GM06990 (cell line): ENCODE data around the gene SPRY1.

Experiments used
- DNase-seq: peaks from one replicate; pipeline ENCODE4 v3.0.0-alpha.2; 2011; ENCODE audit not compliant: insufficient read length; ENCODE audit errors: extremely low read depth
- H3K27me3 ChIP-seq: replicated peaks from 2 replicates; pipeline ENCODE4 v1.6.0; 2011; ENCODE audit warnings: low read length; ENCODE audit not compliant: control insufficient read depth, insufficient read depth
- H3K36me3 ChIP-seq: 2 replicates; pipeline ENCODE4 v1.5.1; 2011; ENCODE audit warnings: low read length; ENCODE audit not compliant: control insufficient read depth, insufficient read depth
- H3K4me3 ChIP-seq: replicated peaks from 2 replicates; pipeline ENCODE4 v1.5.1; 2011; ENCODE audit warnings: low read depth, mild to moderate bottlenecking, control low read depth, low read length
- TF ChIP-seq, protein P1 (sequence below): IDR thresholded peaks from 2 replicates; pipeline ENCODE4 v1.5.1; 2011; ENCODE audit warnings: low read length, control low read depth, mild to moderate bottlenecking, inconsistent platforms; ENCODE audit not compliant: insufficient read depth, poor library complexity, severe bottlenecking

The SPRY1 gene

GRCh38 chr4:123430031-123430430 is 33.4 kb downstream of the SPRY1 start:
- H3K27me3 ChIP-seq: no peaks in the 10 kb centered on the region
- TF ChIP-seq, protein P1, sequence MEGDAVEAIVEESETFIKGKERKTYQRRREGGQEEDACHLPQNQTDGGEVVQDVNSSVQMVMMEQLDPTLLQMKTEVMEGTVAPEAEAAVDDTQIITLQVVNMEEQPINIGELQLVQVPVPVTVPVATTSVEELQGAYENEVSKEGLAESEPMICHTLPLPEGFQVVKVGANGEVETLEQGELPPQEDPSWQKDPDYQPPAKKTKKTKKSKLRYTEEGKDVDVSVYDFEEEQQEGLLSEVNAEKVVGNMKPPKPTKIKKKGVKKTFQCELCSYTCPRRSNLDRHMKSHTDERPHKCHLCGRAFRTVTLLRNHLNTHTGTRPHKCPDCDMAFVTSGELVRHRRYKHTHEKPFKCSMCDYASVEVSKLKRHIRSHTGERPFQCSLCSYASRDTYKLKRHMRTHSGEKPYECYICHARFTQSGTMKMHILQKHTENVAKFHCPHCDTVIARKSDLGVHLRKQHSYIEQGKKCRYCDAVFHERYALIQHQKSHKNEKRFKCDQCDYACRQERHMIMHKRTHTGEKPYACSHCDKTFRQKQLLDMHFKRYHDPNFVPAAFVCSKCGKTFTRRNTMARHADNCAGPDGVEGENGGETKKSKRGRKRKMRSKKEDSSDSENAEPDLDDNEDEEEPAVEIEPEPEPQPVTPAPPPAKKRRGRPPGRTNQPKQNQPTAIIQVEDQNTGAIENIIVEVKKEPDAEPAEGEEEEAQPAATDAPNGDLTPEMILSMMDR: no peak
- H3K36me3 ChIP-seq: no peaks in the 10 kb centered on the region
- no peak overlapping the region for H3K4me3 ChIP-seq
- no peak for DNase-seq

- no peaks in the 10 kb centered on the region for H3K27me3 ChIP-seq
- H3K36me3 ChIP-seq: no peaks in the 10 kb centered on the region
- no peak overlapping the region for H3K4me3 ChIP-seq
- no peak for DNase-seq
- TF ChIP-seq, protein P1: no peak
Measured at GRCh38 chr4:123430501-123430900, 33.9 kb downstream of the SPRY1 start.

DNA sequence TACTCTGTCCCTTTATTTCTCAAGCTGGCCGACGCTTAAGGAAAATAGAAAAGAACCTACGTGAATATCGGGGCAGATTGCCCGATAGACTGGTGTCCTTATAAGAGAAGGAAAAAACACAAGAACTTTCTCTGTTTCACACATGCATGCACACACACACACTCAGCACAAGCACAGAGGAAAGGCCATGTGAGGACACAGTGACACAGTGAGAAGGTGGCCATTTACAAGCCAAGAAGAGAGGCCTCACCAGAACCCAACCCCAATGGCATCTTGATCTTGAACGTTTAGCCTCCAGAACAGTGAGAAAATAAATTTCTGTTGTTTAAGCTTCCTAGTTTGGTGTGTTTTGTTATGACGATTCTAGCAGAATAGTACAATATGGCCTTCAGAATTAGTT is 37.0 kb downstream of the SPRY1 start:
- Histone ChIP-seq H3K27me3 (no peaks in the 10 kb centered on the region), H3K4me3 (no peak overlapping the region), H3K36me3 (no peaks in the 10 kb centered on the region)
- TF ChIP-seq, protein P1: no peak
- no peak for DNase-seq

- DNase-seq: no peak
- TF ChIP-seq, protein P1: no peak
- H3K36me3 ChIP-seq: no peaks in the 10 kb centered on the region
- no peak overlapping the region for H3K4me3 ChIP-seq
- H3K27me3 ChIP-seq: no peaks in the 10 kb centered on the region
Measured at GRCh38 chr4:123433976-123434375, 37.4 kb downstream of the SPRY1 start.

DNA sequence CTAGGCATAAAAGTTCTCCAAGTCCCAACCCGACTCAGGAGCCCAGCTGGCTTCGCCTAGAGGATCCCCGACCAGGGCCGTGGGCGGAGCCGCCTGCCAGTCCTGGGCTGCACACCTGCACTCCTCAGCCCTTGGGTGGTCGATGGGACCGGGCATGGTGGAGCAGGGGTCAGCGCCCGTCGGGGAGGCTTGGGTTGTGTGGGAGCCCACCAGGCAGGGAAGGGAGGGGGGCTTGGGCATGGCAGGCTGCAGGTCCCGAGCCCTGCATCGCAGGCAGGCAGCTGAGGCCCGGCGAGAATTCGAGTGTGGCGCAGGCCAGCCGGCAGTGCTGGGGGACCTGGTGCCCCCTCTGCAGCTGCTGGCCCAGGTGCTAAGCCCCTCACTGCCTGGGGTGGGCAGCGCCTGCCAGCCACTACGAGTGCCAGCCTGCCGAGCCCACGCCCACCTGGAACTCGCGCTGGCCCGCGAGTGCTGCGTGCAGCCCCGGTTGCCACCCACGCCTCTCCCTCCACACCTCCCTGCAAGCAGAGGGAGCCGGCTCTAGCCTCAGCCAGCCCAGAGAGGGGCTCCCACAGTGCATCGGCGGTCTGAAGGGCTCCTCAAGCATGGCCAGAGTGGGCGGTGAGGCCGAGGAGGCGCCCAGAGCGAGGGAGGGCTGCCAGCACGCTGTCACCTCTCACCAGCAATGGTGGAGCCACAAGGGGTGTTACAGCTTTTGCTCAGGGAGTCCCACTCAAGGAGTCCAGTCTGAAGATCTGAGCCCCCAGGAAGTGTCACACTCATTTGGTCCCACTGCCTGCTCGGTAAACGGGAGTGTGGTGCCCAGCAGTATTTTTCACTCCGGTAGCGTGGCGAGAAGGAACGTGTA is 38.9 kb downstream of the SPRY1 start:
- DNase-seq: no peak
- no peak overlapping the region for H3K4me3 ChIP-seq
- no peaks in the 10 kb centered on the region for H3K36me3 ChIP-seq
- TF ChIP-seq, protein P1: no peak
- H3K27me3 ChIP-seq: no peaks in the 10 kb centered on the region
